Hepatocyte (in vitro differentiated cells): ENCODE data around the gene AQP12A. TPM values are rescaled to one million over a fixed set of nuclear protein-coding genes. Genes with fewer than 3 reads are reported as not detected.

Experiments used
- DNase-seq: peaks from one replicate; pipeline ENCODE4 v3.0.0-alpha.2; 2016; ENCODE audit warnings: low spot score
- H2AFZ ChIP-seq: fragments of 200-600 bp; sonication (generic); 2 replicates; pipeline ENCODE4 v1.6.0; 2016; ENCODE audit warnings: antibody characterized with exemption, mild to moderate bottlenecking
- H3K27ac ChIP-seq: fragments of 200-600 bp; sonication (generic); 2 replicates; pipeline ENCODE4 v1.5.1; 2016; ENCODE audit warnings: mild to moderate bottlenecking
- H3K27me3 ChIP-seq: fragments of 200-600 bp; sonication (generic); 2 replicates; pipeline ENCODE4 v1.6.1; 2016
- H3K36me3 ChIP-seq: fragments of 200-600 bp; sonication (generic); replicated peaks from 2 replicates; pipeline ENCODE4 v1.5.1; 2016; ENCODE audit warnings: low read depth; ENCODE audit not compliant: insufficient read depth
- H3K4me1 ChIP-seq: fragments of 200-600 bp; sonication (generic); 2 replicates; pipeline ENCODE4 v1.5.1; 2016; ENCODE audit warnings: mild to moderate bottlenecking, moderate library complexity; ENCODE audit not compliant: insufficient read depth
- H3K4me2 ChIP-seq: fragments of 200-600 bp; sonication (generic); 2 replicates; pipeline ENCODE4 v1.6.0; 2016
- H3K4me3 ChIP-seq: fragments of 200-600 bp; sonication (generic); 2 replicates; pipeline ENCODE4 v1.5.1; 2016; ENCODE audit warnings: mild to moderate bottlenecking
- H3K79me2 ChIP-seq: fragments of 200-600 bp; sonication (generic); 2 replicates; pipeline ENCODE4 v1.6.0; 2017; ENCODE audit warnings: mild to moderate bottlenecking
- H3K9me2 ChIP-seq: fragments of 200-600 bp; sonication (generic); replicated peaks from 2 replicates; pipeline ENCODE4 v1.6.0; 2017; ENCODE audit warnings: mild to moderate bottlenecking; ENCODE audit not compliant: insufficient read depth
- H3K9me3 ChIP-seq: fragments of 200-600 bp; sonication (generic); 2 replicates; pipeline ENCODE4 v1.5.1; 2016; ENCODE audit warnings: low read depth, mild to moderate bottlenecking
- H4K20me1 ChIP-seq: fragments of 200-600 bp; sonication (generic); 2 replicates; pipeline ENCODE4 v1.6.0; 2016; ENCODE audit warnings: mild to moderate bottlenecking; ENCODE audit not compliant: insufficient read depth, poor library complexity, severe bottlenecking
- CTCF ChIP-seq: fragments of 200-600 bp; sonication (generic); IDR thresholded peaks from 2 replicates; pipeline ENCODE4 v1.5.1; 2016; ENCODE audit warnings: antibody characterized with exemption, mild to moderate bottlenecking; ENCODE audit not compliant: poor library complexity
- EZH2 ChIP-seq: fragments of 200-600 bp; sonication (generic); IDR thresholded peaks from 2 replicates; pipeline ENCODE4 v1.6.1; 2016; ENCODE audit warnings: antibody characterized with exemption, mild to moderate bottlenecking, borderline replicate concordance
- EZH2phosphoT487 ChIP-seq: fragments of 200-600 bp; sonication (generic); IDR thresholded peaks from one replicate; pipeline ENCODE4 v1.6.1; 2018; ENCODE audit warnings: antibody characterized with exemption, mild to moderate bottlenecking, low read depth, moderate library complexity; ENCODE audit not compliant: unreplicated experiment, severe bottlenecking
- WGBS: methylation state at CpG from one replicate; pipeline ENCODE4 v1.1.6; 2016; ENCODE audit warnings: low lambda C conversion rate; ENCODE audit errors: missing lambda C conversion rate; 5-methylcytosine and 5-hydroxymethylcytosine counted together
- polyA plus RNA-seq: library from polyadenylated mRNA; unstranded; fragments of >200 nt; fragmentation: Nextera tagmentation; extraction: Ambion mirVana; gene quantifications from 2 replicates; pipeline ENCODE4 v1.2.1, GENCODE V29; 2016
- total RNA-seq: library from RNA; depleted of rRNA; stranded (reverse); fragments of >200 nt; gene quantifications from 2 replicates; pipeline ENCODE4 v1.2.3, GENCODE V29; 2014

The AQP12A gene
- total and polyA plus RNA-seq, 2 experiments from 2014 or later = not detected

GRCh38 chr2:240722376-240722775 lies 30.7 kb downstream of the AQP12A start:
- H3K4me3 ChIP-seq = no peak overlapping the region
- H3K27ac ChIP-seq = no peak overlapping the region
- H2AFZ ChIP-seq = no peak overlapping the region
- no peak for TF ChIP-seq EZH2
- TF ChIP-seq CTCF = no peak
- TF ChIP-seq EZH2phosphoT487 = no peak
- DNase-seq = no peak
- WGBS = 94% methylated on average over 12 of the region's 16 CpGs
- H3K36me3 ChIP-seq = no peaks in the 10 kb centered on the region
- no peaks in the 10 kb centered on the region for H3K79me2 ChIP-seq
- H3K4me2 ChIP-seq = no peak overlapping the region
- no peaks in the 10 kb centered on the region for H3K4me1 ChIP-seq
- H3K27me3 ChIP-seq = no peaks in the 10 kb centered on the region
- H4K20me1 ChIP-seq = no peaks in the 10 kb centered on the region
- no peaks in the 10 kb centered on the region for H3K9me3 ChIP-seq
- no peaks in the 10 kb centered on the region for H3K9me2 ChIP-seq

GRCh38 chr2:240722796-240723735 lies 31.4 kb downstream of the AQP12A start:
- Histone ChIP-seq H3K4me2 (no peak overlapping the region), H4K20me1 (no peaks in the 10 kb centered on the region), H3K36me3 (no peaks in the 10 kb centered on the region), H3K27me3 (no peaks in the 10 kb centered on the region), H2AFZ (no peak overlapping the region), H3K4me1 (no peaks in the 10 kb centered on the region), H3K9me3 (no peaks in the 10 kb centered on the region), H3K4me3 (no peak overlapping the region), H3K79me2 (no peaks in the 10 kb centered on the region), H3K27ac (no peak overlapping the region), H3K9me2 (no peaks in the 10 kb centered on the region)
- DNase-seq = no peak
- TF ChIP-seq EZH2phosphoT487 (no peak), CTCF (no peak)
- WGBS = 90% methylated on average over 31 of the region's 32 CpGs

- TF ChIP-seq EZH2 = no peak
- no peak for TF ChIP-seq CTCF
- 95% methylated on average over 9 of the region's 9 CpGs for whole genome bisulfite sequencing
- no peaks in the 10 kb centered on the region for H3K27me3 ChIP-seq
These were observed 32.2 kb downstream of the AQP12A start for GRCh38 chr2:240723851-240724250.

More at GRCh38 chr2:240723851-240724250, 32.2 kb downstream of the AQP12A start:
- H3K9me2 ChIP-seq = no peaks in the 10 kb centered on the region
- no peak overlapping the region for H3K4me2 ChIP-seq
- H3K27ac ChIP-seq = no peak overlapping the region
- no peaks in the 10 kb centered on the region for H3K79me2 ChIP-seq
- no peak for DNase-seq
- H4K20me1 ChIP-seq = no peaks in the 10 kb centered on the region
- no peak overlapping the region for H2AFZ ChIP-seq
- no peaks in the 10 kb centered on the region for H3K4me1 ChIP-seq
- no peak overlapping the region for H3K4me3 ChIP-seq
- no peaks in the 10 kb centered on the region for H3K36me3 ChIP-seq
- H3K9me3 ChIP-seq = no peaks in the 10 kb centered on the region
